ENCODE measurements around the gene PHF8.

Gene PHF8

GRCh38 chrX:53984895-53985294 lies 59.4 kb downstream of the PHF8 start:
- H3K18ac ChIP-seq (ENCODE audit: low read length): no peak overlapping the region
- no peaks in the 10 kb centered on the region for H3K4me1 ChIP-seq (ENCODE audit: control insufficient read depth in 2 of 2, insufficient read depth in 1 of 2, low read depth in 1 of 2, low read length in 2 of 2)
- no CpG with 5 or more reads among the region's 12 CpGs for WGBS, 2 donors (ENCODE audit: extremely low coverage in 2 of 2, insufficient read length in 2 of 2, insufficient replicate concordance in 1 of 2)
- H2AK5ac ChIP-seq (ENCODE audit: low read depth, low read length): no peak overlapping the region
- H3K27me3 ChIP-seq (ENCODE audit: control insufficient read depth in 3 of 3, insufficient read depth in 3 of 3, low read depth in 1 of 3, low read length in 3 of 3): no peaks in the 10 kb centered on the region
- no peak overlapping the region for H3K4me3 ChIP-seq (ENCODE audit: low read length in 2 of 2)
- H2AFZ ChIP-seq (ENCODE audit: low read length): no peak overlapping the region
- H3K79me1 ChIP-seq (ENCODE audit: low read depth, low read length): no peaks in the 10 kb centered on the region
- H3K9ac ChIP-seq (ENCODE audit: low read depth, low read length, poor library complexity): no peak overlapping the region
- H4K91ac ChIP-seq (ENCODE audit: low read depth, low read length, poor library complexity): no peak overlapping the region
- H2BK12ac ChIP-seq (ENCODE audit: low read length): no peak overlapping the region
- H3K36me3 ChIP-seq (replicated peaks in 1 of 2; ENCODE audit: control insufficient read depth in 2 of 2, insufficient read depth in 2 of 2, low read length in 2 of 2): peaks cover 2 to 56% of the 10 kb centered on the region in 2 donors
- no peak for DNase-seq (ENCODE audit: low spot score)
- H3K23ac ChIP-seq (ENCODE audit: low read depth, low read length, poor library complexity): peak overlapping the region; percentile 20
- no peak overlapping the region for H2BK15ac ChIP-seq (ENCODE audit: low read length)
- no peaks in the 10 kb centered on the region for H3K9me3 ChIP-seq (replicated peaks in 1 of 2; ENCODE audit: control insufficient read depth in 2 of 2, insufficient read depth in 1 of 2, low read depth in 1 of 2, low read length in 2 of 2)
- no peak overlapping the region for H3K4me2 ChIP-seq (ENCODE audit: insufficient read depth, low read length, poor library complexity, severe bottlenecking)
- no peak overlapping the region for H2BK120ac ChIP-seq (ENCODE audit: low read depth, low read length)
- no peak overlapping the region for H2BK5ac ChIP-seq (ENCODE audit: low read length)
- no peak overlapping the region for H3K27ac ChIP-seq (replicated peaks; ENCODE audit: low read length)
- H3K14ac ChIP-seq (ENCODE audit: low read length): no peak overlapping the region
- H4K8ac ChIP-seq (ENCODE audit: low read depth, low read length): no peak overlapping the region
- no peak overlapping the region for H3K4ac ChIP-seq (ENCODE audit: low read length)

GRCh38 chrX:53974529-53974928 lies 69.7 kb downstream of the PHF8 start:
- no peak overlapping the region for H3K4me2 ChIP-seq (ENCODE audit: insufficient read depth, low read length, poor library complexity, severe bottlenecking)
- no peaks in the 10 kb centered on the region for H3K27me3 ChIP-seq (ENCODE audit: control insufficient read depth in 3 of 3, insufficient read depth in 3 of 3, low read depth in 1 of 3, low read length in 3 of 3)
- H2AFZ ChIP-seq (ENCODE audit: low read length): no peak overlapping the region
- no peak overlapping the region for H3K18ac ChIP-seq (ENCODE audit: low read length)
- H2BK15ac ChIP-seq (ENCODE audit: low read length): no peak overlapping the region
- no peak overlapping the region for H2BK5ac ChIP-seq (ENCODE audit: low read length)
- no peak overlapping the region for H3K23ac ChIP-seq (ENCODE audit: low read depth, low read length, poor library complexity)
- WGBS, 2 donors (ENCODE audit: extremely low coverage in 2 of 2, insufficient read length in 2 of 2, insufficient replicate concordance in 1 of 2): no CpG with 5 or more reads among the region's 6 CpGs
- no peak overlapping the region for H2AK5ac ChIP-seq (ENCODE audit: low read depth, low read length)
- no peak overlapping the region for H3K9ac ChIP-seq (ENCODE audit: low read depth, low read length, poor library complexity)
- no peak overlapping the region for H3K27ac ChIP-seq (replicated peaks; ENCODE audit: low read length)
- H3K4me3 ChIP-seq (ENCODE audit: low read length in 2 of 2): no peak overlapping the region
- no peak overlapping the region for H2BK12ac ChIP-seq (ENCODE audit: low read length)
- H4K91ac ChIP-seq (ENCODE audit: low read depth, low read length, poor library complexity): no peak overlapping the region
- H3K4me1 ChIP-seq (ENCODE audit: control insufficient read depth in 2 of 2, insufficient read depth in 1 of 2, low read depth in 1 of 2, low read length in 2 of 2): no peaks in the 10 kb centered on the region
- no peak overlapping the region for H4K8ac ChIP-seq (ENCODE audit: low read depth, low read length)
- H3K9me3 ChIP-seq (replicated peaks in 1 of 2; ENCODE audit: control insufficient read depth in 2 of 2, insufficient read depth in 1 of 2, low read depth in 1 of 2, low read length in 2 of 2): peaks cover 0 to 5% of the 10 kb centered on the region in 2 donors
- no peak overlapping the region for H2BK120ac ChIP-seq (ENCODE audit: low read depth, low read length)
- H3K4ac ChIP-seq (ENCODE audit: low read length): no peak overlapping the region
- DNase-seq (ENCODE audit: low spot score): no peak
- no peak overlapping the region for H3K14ac ChIP-seq (ENCODE audit: low read length)
- H3K36me3 ChIP-seq (replicated peaks in 1 of 2; ENCODE audit: control insufficient read depth in 2 of 2, insufficient read depth in 2 of 2, low read length in 2 of 2): peaks cover 3 to 18% of the 10 kb centered on the region in 2 donors
- no peaks in the 10 kb centered on the region for H3K79me1 ChIP-seq (ENCODE audit: low read depth, low read length)

- Histone ChIP-seq H3K18ac (ENCODE audit: low read length) (no peak overlapping the region), H3K23ac (ENCODE audit: low read depth, low read length, poor library complexity) (no peak overlapping the region), H3K4me1 (ENCODE audit: control insufficient read depth in 2 of 2, insufficient read depth in 1 of 2, low read depth in 1 of 2, low read length in 2 of 2) (no peaks in the 10 kb centered on the region), H3K4ac (ENCODE audit: low read length) (no peak overlapping the region), H2BK120ac (ENCODE audit: low read depth, low read length) (no peak overlapping the region), H2AFZ (ENCODE audit: low read length) (no peak overlapping the region), H3K14ac (ENCODE audit: low read length) (no peak overlapping the region), H3K27me3 (ENCODE audit: control insufficient read depth in 3 of 3, insufficient read depth in 3 of 3, low read depth in 1 of 3, low read length in 3 of 3) (no peaks in the 10 kb centered on the region), H3K9ac (ENCODE audit: low read depth, low read length, poor library complexity) (no peak overlapping the region), H4K8ac (ENCODE audit: low read depth, low read length) (no peak overlapping the region), H3K79me1 (ENCODE audit: low read depth, low read length) (no peaks in the 10 kb centered on the region), H2BK15ac (ENCODE audit: low read length) (no peak overlapping the region), H3K4me3 (ENCODE audit: low read length in 2 of 2) (no peak overlapping the region), H2AK5ac (ENCODE audit: low read depth, low read length) (no peak overlapping the region), H3K27ac (replicated peaks; ENCODE audit: low read length) (no peak overlapping the region), H3K9me3 (replicated peaks in 1 of 2; ENCODE audit: control insufficient read depth in 2 of 2, insufficient read depth in 1 of 2, low read depth in 1 of 2, low read length in 2 of 2) (peaks cover 0 to 7% of the 10 kb centered on the region in 2 donors), H3K4me2 (ENCODE audit: insufficient read depth, low read length, poor library complexity, severe bottlenecking) (no peak overlapping the region), H2BK5ac (ENCODE audit: low read length) (no peak overlapping the region), H3K36me3 (replicated peaks in 1 of 2; ENCODE audit: control insufficient read depth in 2 of 2, insufficient read depth in 2 of 2, low read length in 2 of 2) (peaks cover under 1 to 4% of the 10 kb centered on the region in 2 donors), H2BK12ac (ENCODE audit: low read length) (no peak overlapping the region), H4K91ac (ENCODE audit: low read depth, low read length, poor library complexity) (no peak overlapping the region)
- no peak for DNase-seq (ENCODE audit: low spot score)
- no CpG with 5 or more reads among the region's 3 CpGs for WGBS, 2 donors (ENCODE audit: extremely low coverage in 2 of 2, insufficient read length in 2 of 2, insufficient replicate concordance in 1 of 2)
These were observed 74.7 kb downstream of the PHF8 start for GRCh38 chrX:53969540-53969939.

DNA sequence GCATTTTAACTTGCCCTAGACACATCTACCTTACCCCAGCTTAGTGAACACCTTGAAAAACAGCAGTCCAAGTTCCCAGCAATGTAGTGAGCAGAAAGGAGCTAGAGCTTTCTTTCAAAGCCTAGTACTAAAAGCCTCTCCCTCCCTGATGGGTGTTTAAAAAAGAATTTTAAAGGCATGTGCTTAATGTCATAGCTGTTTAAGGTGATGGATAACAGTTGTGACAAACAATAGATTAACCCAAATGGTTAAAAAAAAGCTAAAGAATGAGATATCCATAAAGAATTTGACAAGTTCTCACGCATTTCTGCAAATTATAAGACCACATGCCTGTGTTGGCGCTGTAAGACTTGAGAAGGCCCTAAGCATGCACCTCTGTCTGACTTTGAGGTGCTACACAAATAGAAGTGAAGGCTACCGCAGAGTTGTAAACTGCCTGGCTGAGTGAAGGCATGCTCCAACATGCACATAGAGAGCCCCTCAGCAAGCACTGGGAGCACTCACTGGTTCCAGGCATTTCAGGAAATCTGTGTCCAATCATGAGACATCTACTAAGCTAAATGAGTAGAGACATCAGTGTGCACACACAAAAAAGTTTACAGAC lies 94.0 kb downstream of the PHF8 start:
- Histone ChIP-seq H3K4me2 (ENCODE audit: insufficient read depth, low read length, poor library complexity, severe bottlenecking) (no peak overlapping the region), H3K4me3 (ENCODE audit: low read length in 2 of 2) (no peak overlapping the region), H3K9ac (ENCODE audit: low read depth, low read length, poor library complexity) (no peak overlapping the region), H3K27ac (replicated peaks; ENCODE audit: low read length) (no peak overlapping the region), H2BK5ac (ENCODE audit: low read length) (no peak overlapping the region), H3K4me1 (ENCODE audit: control insufficient read depth in 2 of 2, insufficient read depth in 1 of 2, low read depth in 1 of 2, low read length in 2 of 2) (no peaks in the 10 kb centered on the region), H3K14ac (ENCODE audit: low read length) (no peak overlapping the region), H3K4ac (ENCODE audit: low read length) (no peak overlapping the region), H2AFZ (ENCODE audit: low read length) (no peak overlapping the region), H2AK5ac (ENCODE audit: low read depth, low read length) (no peak overlapping the region), H4K8ac (ENCODE audit: low read depth, low read length) (no peak overlapping the region), H3K18ac (ENCODE audit: low read length) (no peak overlapping the region), H3K79me1 (ENCODE audit: low read depth, low read length) (no peaks in the 10 kb centered on the region), H2BK12ac (ENCODE audit: low read length) (no peak overlapping the region), H3K36me3 (replicated peaks in 1 of 2; ENCODE audit: control insufficient read depth in 2 of 2, insufficient read depth in 2 of 2, low read length in 2 of 2) (peaks cover 0 to 12% of the 10 kb centered on the region in 2 donors), H4K91ac (ENCODE audit: low read depth, low read length, poor library complexity) (no peak overlapping the region), H2BK15ac (ENCODE audit: low read length) (no peak overlapping the region), H3K23ac (ENCODE audit: low read depth, low read length, poor library complexity) (no peak overlapping the region), H2BK120ac (ENCODE audit: low read depth, low read length) (no peak overlapping the region), H3K9me3 (replicated peaks in 1 of 2; ENCODE audit: control insufficient read depth in 2 of 2, insufficient read depth in 1 of 2, low read depth in 1 of 2, low read length in 2 of 2) (no peaks in the 10 kb centered on the region), H3K27me3 (ENCODE audit: control insufficient read depth in 3 of 3, insufficient read depth in 3 of 3, low read depth in 1 of 3, low read length in 3 of 3) (no peaks in the 10 kb centered on the region)
- WGBS, 2 donors (ENCODE audit: extremely low coverage in 2 of 2, insufficient read length in 2 of 2, insufficient replicate concordance in 1 of 2): no CpG with 5 or more reads among the region's 3 CpGs
- DNase-seq (ENCODE audit: low spot score): no peak

Data from neuronal stem cell (in vitro differentiated cells).